HG02759 (cell line): Measurements from ENCODE around the gene IER5L.
"Not testable (repeated sequence)": the region's sequence is repeated elsewhere in the genome, so short reads cannot be mapped to it uniquely, and the experiment has no call there.

ENCODE experiments used
- ATAC-seq: cut with Tn5 transposase; IDR thresholded peaks from one replicate; pipeline ENCODE4 v1.9.1; 2021; ENCODE audit warnings: mild to moderate bottlenecking, moderate library complexity; ENCODE audit not compliant: unreplicated experiment

IER5L gene

GRCh38 chr9:129203556-129203909 lies 25.5 kb upstream of the IER5L start:
- ATAC-seq, result no peak

- ATAC-seq, result peak; percentile 80
These were observed 24.8 kb upstream of the IER5L start for GRCh38 chr9:129202613-129203555.

DNA sequence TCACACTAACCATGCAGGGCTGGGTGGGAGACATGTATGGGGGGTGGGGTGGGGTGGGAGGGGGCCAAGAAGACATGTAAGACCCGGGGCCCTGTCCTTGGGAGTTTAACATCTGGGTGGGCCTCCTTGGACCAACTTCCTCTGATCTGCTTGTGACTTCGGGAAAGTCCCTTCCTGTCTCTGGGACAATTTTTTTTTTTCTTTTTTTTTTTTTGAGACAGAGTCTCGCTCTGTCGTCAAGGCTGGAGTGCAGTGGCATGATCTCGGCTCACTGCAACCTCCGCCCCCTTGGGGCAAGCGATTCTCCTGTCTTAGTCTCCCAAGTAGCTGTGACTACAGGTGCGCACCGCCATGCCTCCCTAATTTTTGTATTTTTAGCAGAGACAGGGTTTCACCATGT lies 23.8 kb upstream of the IER5L start:
- no peak for ATAC-seq

GRCh38 chr9:129201289-129201688 lies 23.2 kb upstream of the IER5L start:
- ATAC-seq, result no peak

DNA sequence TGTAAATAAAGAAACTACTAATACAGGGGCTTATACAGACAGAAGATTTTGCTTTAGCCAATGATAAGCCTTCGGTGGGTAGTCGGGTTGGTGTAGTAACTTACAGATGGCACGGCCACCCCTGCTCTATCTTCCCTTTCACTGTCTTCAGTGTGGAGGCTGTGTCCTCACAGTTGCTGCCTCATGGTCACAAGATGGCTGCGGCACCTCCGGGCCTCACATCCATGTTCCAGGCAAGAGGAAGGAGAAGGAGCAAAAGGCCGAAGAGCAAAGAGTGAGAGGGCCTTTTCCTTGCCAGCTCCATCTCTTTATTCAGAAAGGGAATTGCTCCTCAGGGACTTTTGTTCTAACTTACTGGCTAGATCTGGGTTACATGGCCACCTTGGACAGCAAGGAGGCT lies 22.2 kb upstream of the IER5L start:
- no peak for ATAC-seq

DNA sequence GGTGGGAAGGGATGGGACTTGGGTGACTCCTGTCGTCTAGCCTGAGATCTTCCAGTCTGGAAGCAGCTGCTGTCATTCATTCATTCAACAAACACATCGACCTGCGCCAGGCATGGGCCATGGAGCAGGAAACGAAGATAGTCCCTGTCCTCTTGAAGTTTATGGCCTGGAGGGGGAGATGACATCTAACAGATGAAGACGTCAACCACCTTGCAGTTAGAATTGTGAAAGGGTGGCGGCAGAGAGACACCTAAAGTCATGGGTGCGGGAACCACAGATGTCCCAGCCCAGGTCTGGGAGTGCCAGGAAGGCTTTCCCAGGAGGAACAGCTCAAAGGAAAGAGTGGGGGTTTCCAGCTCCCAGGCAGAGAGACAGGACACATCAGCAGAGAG lies 21.0 kb upstream of the IER5L start:
- ATAC-seq, result no peak

DNA sequence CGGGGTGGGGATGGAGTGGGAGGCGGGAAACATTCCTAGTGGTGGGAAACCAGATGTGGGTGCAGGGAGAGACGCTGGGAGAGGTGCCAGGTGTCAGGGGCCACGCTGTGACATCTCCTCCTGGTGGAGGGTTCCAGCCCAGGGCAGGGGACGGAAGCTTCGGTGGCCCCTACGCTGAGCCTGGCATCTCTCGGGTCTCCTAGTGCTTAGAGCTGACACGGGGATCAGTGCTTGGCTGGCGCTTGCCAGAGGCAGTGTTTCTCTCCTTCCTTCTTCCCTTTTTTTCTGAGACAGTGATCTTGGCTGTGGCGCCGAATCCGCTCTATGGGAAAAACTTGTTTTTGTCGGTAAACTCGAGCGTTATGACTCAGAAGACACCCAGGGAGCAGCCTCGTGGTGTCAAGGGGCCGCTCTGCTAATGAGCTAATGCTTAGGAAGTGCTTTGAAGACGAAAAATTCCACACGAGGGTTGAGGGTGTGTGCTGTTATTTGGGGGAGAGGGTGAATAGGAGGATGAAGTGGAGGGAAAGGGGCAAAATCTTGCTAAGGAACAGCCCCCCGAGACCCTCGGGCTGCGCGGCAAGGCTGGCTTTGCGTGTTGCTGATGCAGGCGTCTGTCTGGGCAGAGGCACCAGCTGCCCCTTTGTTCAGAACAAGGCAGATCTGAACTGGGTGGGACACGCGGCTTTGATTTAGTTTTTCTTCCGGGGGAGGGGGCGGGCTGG lies 20.4 kb upstream of the IER5L start:
- no peak for ATAC-seq

GRCh38 chr9:129197978-129198318 lies 19.9 kb upstream of the IER5L start:
- ATAC-seq, result no peak

DNA sequence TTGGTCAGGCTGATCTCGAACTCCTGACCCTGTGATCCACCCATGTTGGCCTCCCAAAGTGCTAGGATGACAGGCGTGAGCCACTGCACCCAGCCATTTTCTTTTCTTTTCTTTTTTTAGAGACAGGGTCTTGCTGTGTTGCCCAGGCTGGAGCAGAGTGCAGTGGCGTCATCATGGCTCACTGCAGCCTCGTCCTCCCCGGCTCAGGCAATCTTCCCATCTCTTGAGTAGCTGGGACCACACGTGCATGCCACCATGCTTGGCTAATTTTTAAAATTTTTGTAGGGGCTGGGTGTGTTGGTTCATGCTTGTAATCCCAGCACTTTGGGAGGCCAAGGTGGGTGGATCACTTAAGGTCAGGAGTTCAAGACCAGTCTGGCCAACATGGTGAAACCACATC lies 19.0 kb upstream of the IER5L start:
- not testable (repeated sequence) for ATAC-seq

GRCh38 chr9:129195606-129196005 lies 17.5 kb upstream of the IER5L start:
- no peak for ATAC-seq

DNA sequence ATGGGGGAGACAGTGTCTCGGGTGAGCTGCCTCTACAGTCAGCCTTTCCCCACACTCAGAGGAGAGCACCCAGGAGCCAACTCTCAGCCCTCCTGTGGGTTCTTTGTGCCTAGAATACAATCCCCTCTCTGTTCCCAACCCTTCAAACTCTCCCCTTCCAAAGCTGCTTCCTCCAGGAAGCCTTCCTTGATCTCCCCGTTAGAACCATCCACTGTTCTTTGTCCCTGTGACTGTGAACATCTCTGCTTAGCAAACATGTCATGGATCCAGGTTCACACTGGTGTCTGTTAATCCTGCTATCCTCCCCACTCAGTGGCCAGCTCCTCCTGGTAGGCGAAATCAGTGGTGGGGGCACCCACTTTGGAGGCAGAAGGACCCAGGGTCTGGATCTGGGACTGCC lies 16.2 kb upstream of the IER5L start:
- ATAC-seq, result no peak

GRCh38 chr9:129193655-129194054 lies 15.6 kb upstream of the IER5L start:
- no peak for ATAC-seq

DNA sequence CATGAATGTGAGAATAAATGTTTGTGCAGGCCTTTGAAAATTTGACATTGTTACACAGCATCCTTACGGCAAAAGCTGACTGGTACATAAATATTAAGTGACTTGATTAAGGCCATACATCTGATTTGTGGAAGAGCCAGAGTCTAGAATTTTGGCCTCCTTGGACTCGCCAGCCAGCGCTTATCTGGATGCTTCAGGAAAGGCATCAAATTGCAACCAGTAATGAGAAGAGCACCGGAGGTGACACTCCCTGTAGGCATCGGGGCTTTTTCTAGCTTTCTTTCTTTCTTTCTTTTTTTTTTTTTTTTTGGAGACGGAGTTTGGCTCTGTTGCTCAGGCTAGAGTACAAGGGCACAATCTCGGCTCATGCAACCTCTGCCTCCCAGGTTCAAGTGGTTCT lies 13.2 kb upstream of the IER5L start:
- ATAC-seq, result no peak

GRCh38 chr9:129189971-129190370 lies 11.9 kb upstream of the IER5L start:
- ATAC-seq, result not testable (repeated sequence)

DNA sequence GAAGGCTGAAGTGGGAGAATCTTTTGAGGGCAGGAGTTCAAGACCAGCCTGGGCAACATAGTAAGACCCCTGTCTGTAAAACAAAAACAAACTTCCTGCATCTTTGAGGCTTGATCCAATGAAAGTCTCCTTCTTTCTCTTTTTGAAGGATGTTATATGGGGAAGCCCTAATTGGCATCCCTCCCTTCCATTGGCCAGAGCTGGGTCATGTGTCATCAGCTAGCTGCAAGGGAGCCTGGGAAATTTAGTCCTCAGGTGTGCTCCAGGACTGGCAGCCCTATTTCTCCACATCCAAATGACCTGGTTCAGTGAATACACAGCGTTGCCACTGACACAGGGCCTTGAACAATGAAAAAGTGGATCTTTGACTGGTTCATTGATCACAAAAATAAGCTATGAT lies 9.0 kb upstream of the IER5L start:
- no peak for ATAC-seq

DNA sequence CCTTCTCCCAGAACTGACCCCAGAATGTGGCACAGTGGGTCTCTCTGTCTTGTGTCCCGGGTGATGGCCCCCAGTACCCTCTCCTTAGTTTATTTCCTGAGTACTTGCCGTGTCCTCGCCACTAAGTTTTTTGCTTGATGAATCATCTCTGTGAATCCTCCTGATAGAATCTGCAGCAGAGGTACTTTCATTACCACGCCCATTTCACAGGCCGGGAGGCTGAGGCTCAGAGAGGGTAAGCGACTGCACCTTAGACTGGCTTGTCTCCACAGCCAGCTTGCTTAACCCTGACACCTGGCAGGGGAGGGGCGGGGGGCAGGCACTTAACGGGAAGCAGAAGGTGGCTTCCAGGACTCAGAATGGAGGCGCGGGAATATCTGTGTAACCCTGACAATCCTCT lies 7.9 kb upstream of the IER5L start:
- ATAC-seq, result no peak

- no peak for ATAC-seq
These were observed 7.3 kb upstream of the IER5L start for GRCh38 chr9:129185402-129185801.

- no peak for ATAC-seq
These were observed 6.6 kb upstream of the IER5L start for GRCh38 chr9:129184596-129185122.

GRCh38 chr9:129184219-129184524 lies 6.1 kb upstream of the IER5L start:
- no peak for ATAC-seq

DNA sequence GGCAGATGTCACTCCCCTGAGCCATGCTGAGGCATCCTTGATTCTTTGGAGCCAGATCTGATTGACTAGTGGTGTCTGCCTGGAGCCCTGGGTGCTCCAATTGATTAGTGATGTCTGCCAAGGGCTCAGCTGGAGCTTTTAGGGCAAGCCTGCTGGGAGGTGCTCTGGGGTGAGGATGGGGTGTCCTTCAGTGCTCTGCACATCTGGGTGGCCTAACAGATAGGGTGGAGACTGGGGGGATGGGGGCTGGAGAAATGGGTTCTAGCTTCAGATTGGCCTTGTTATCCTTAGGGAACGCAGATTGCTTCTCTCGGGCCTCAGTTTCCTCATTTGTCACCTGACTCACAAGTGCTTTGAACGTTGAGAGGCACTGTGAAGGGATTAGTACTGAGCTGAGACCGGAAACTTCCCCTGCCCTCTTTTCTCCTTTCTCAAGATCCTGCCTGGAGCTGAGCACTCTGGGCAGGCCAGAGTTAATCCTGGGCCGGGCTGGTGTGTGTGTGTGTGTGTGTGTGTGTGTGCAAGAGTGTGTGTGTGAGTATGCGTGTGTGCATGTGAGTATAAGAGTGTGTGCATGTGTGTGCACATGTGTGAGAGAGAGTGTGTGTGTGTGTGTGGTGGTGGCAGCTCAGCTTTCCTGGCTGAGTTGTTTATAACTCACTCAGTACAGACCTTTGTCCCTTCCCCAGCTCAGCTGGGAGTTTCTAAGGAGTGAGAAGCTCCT lies 5.6 kb upstream of the IER5L start:
- no peak for ATAC-seq

GRCh38 chr9:129182625-129183494 lies 4.8 kb upstream of the IER5L start:
- no peak for ATAC-seq
